ENCODE data around the gene RAD51B. TPM values are rescaled to one million over a fixed set of nuclear protein-coding genes. Genes with fewer than 3 reads are reported as not detected.
"Not testable (repeated sequence)": the region's sequence is repeated elsewhere in the genome, so short reads cannot be mapped to it uniquely, and the experiment has no call there.

Gene RAD51B
- total RNA-seq, 4 donors from 2014 or later: 12.6 to 26.4 (median 16.7) TPM

- Histone ChIP-seq H3K4me1 (peaks cover 0 to 24% (median 0%) of the 10 kb centered on the region in 4 donors), H3K27me3 (no peaks in the 10 kb centered on the region), H3K4me3 (no peak overlapping the region), H3K27ac (no peak overlapping the region), H3K36me3 (no peaks in the 10 kb centered on the region), H3K9me3 (no peaks in the 10 kb centered on the region)
- TF ChIP-seq EP300 (IDR thresholded peaks at IDR 0.05) (no peak), CTCF (IDR thresholded peaks at IDR 0.05) (no peak), POLR2A (IDR thresholded peaks at IDR 0.05) (no peak)
- WGBS, 2 donors: 93 to 100% methylated on average over 1 of the region's 1 CpG
- DNase-seq (ENCODE audit: low spot score in 2 of 2): no peak
Observed at GRCh38 chr14:67967206-67967605, 147.6 kb downstream of the RAD51B start.

GRCh38 chr14:67967970-67968369, 148.4 kb downstream of the RAD51B start:
- not testable (repeated sequence) for H3K9me3 ChIP-seq; H3K27me3 ChIP-seq; H3K27ac ChIP-seq; H3K4me3 ChIP-seq; DNase-seq (ENCODE audit: low spot score in 2 of 2); H3K36me3 ChIP-seq
- peaks cover 0 to 18% (median 0%) of the 10 kb centered on the region in 4 donors for H3K4me1 ChIP-seq
- WGBS, 2 donors: 92 to 95% methylated on average over 2 of the region's 2 CpGs

DNA sequence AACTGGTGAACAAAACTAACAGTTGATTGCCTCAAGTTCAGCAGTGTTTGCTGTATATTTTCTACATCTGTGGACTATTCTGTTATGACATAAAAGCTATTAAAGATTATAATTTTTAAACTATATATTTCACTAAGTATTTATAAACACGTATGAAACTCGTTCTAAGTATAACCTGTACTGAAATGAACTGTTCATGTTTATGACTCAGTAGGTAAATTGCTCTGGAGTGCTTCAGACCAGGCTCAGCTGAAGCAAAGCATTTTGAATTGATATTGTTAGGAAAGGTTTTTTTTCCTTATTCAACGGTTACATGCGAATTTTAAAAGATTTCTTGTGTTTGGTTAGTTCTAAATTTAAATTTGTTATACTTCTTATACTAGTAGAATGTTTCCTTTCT, 151.3 kb downstream of the RAD51B start:
- no peak for DNase-seq (ENCODE audit: low spot score in 2 of 2)
- TF ChIP-seq CTCF (IDR thresholded peaks at IDR 0.05): no peak
- no peak for TF ChIP-seq POLR2A (IDR thresholded peaks at IDR 0.05)
- TF ChIP-seq EP300 (IDR thresholded peaks at IDR 0.05): no peak
- Histone ChIP-seq H3K27ac (no peak overlapping the region), H3K4me1 (no peaks in the 10 kb centered on the region), H3K36me3 (no peaks in the 10 kb centered on the region), H3K27me3 (no peaks in the 10 kb centered on the region), H3K9me3 (no peaks in the 10 kb centered on the region), H3K4me3 (no peak overlapping the region)
- 67 to 68% methylated on average over 4 of the region's 4 CpGs for WGBS, 2 donors

- Histone ChIP-seq H3K9me3 (no peaks in the 10 kb centered on the region), H3K36me3 (no peaks in the 10 kb centered on the region), H3K27ac (no peak overlapping the region), H3K4me3 (no peak overlapping the region), H3K4me1 (peaks cover 0 to under 1% (median 0%) of the 10 kb centered on the region in 4 donors), H3K27me3 (no peaks in the 10 kb centered on the region)
- 60% methylated on average over 4 of the region's 4 CpGs for WGBS, 2 donors
- TF ChIP-seq EP300 (IDR thresholded peaks at IDR 0.05): no peak
- no peak for DNase-seq (ENCODE audit: low spot score in 2 of 2)
Observed at GRCh38 chr14:67971627-67972625, 152.3 kb downstream of the RAD51B start.

DNA sequence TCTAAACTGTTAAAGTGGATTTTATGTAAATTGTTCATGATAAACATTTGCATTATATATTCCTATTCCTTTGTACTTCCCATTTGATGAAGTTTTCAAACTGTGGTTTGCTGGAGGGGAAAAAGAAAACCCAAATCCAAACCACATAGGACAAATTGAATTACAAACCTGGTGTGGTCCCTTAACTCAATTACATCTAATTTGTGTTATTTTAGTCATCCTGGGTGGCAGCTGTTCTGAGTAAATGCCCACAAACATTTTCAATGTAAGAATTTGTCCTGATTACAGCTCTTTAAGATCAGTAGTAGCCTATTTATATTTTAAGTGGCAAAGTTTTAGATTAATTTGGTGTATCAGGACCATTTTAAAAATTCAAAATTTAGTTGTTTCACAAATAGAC, 153.9 kb downstream of the RAD51B start:
- no peak overlapping the region for H3K4me3 ChIP-seq
- no peaks in the 10 kb centered on the region for H3K27me3 ChIP-seq
- TF ChIP-seq POLR2A (IDR thresholded peaks at IDR 0.05) (no peak), CTCF (IDR thresholded peaks at IDR 0.05) (no peak), EP300 (IDR thresholded peaks at IDR 0.05) (no peak)
- no peak overlapping the region for H3K27ac ChIP-seq
- peaks cover 0 to 14% (median 0%) of the 10 kb centered on the region in 4 donors for H3K4me1 ChIP-seq
- DNase-seq (ENCODE audit: low spot score in 2 of 2): no peak
- H3K9me3 ChIP-seq: no peaks in the 10 kb centered on the region
- H3K36me3 ChIP-seq: no peaks in the 10 kb centered on the region

- WGBS, 2 donors: 93 to 95% methylated on average over 6 of the region's 6 CpGs
- H3K27ac ChIP-seq: no peak overlapping the region
Observed at GRCh38 chr14:67975470-67975869, 155.9 kb downstream of the RAD51B start.

More at GRCh38 chr14:67975470-67975869, 155.9 kb downstream of the RAD51B start:
- H3K4me3 ChIP-seq: no peak overlapping the region
- TF ChIP-seq EP300 (IDR thresholded peaks at IDR 0.05) (no peak), CTCF (IDR thresholded peaks at IDR 0.05) (no peak), POLR2A (IDR thresholded peaks at IDR 0.05) (no peak)
- no peaks in the 10 kb centered on the region for H3K9me3 ChIP-seq
- peaks cover 0 to 18% (median 0%) of the 10 kb centered on the region in 4 donors for H3K4me1 ChIP-seq
- H3K27me3 ChIP-seq: no peaks in the 10 kb centered on the region
- H3K36me3 ChIP-seq: no peaks in the 10 kb centered on the region
- DNase-seq (ENCODE audit: low spot score in 2 of 2): no peak

Measured in tibial nerve (tissue), 4 donors.